K562 (cell line): ENCODE data around the gene IDH1. TPM values are rescaled to one million over a fixed set of nuclear protein-coding genes. Genes with fewer than 3 reads are reported as not detected.
A peak's percentile ranks its signal among the peaks of the same experiment; 100 is the strongest.

ENCODE experiments used
- AFF4 ChIP-seq: sonication (generic); formaldehyde crosslinking; IDR thresholded peaks from 2 replicates; pipeline ENCODE4 v1.8.0; 2023; ENCODE audit warnings: mild to moderate bottlenecking, missing genetic modification reagents
- CREM ChIP-seq: IDR thresholded peaks from 2 replicates; pipeline ENCODE4 v1.6.1; 2014; ENCODE audit warnings: antibody characterized with exemption, low read depth
- CTBP1 ChIP-seq: fragments of 450-650 bp; IDR thresholded peaks from 2 replicates; pipeline ENCODE4 v1.6.1; 2016; ENCODE audit warnings: borderline replicate concordance
- CTCF ChIP-seq, 3 experiments: IDR thresholded peaks in 2 of 3; conservative IDR thresholded peaks in 1 of 3; 2 replicates each; pipeline ENCODE4 v1.5.1; 2011 to 2012; ENCODE audit warnings: low read length in 3 of 3, mild to moderate bottlenecking in 3 of 3, control low read depth in 2 of 3, improper control_type of control experiment in 1 of 3, inconsistent platforms in 1 of 3, low read depth in 1 of 3, mixed read lengths in 1 of 3, moderate library complexity in 1 of 3; ENCODE audit not compliant: insufficient read depth in 2 of 3
- DEAF1 ChIP-seq: fragments of 450-650 bp; formaldehyde crosslinking; IDR thresholded peaks from 2 replicates; pipeline ENCODE4 v1.4.0; 2020; ENCODE audit warnings: mild to moderate bottlenecking, moderate library complexity
- FOXO4 ChIP-seq: fragments of 450-650 bp; formaldehyde crosslinking; IDR thresholded peaks from 2 replicates; pipeline ENCODE4 v1.4.0; 2020; ENCODE audit warnings: mild to moderate bottlenecking, moderate library complexity
- HES1 ChIP-seq: fragments of 450-650 bp; IDR thresholded peaks from 2 replicates; pipeline ENCODE4 v1.6.1; 2016; ENCODE audit warnings: low read depth, mild to moderate bottlenecking, moderate library complexity
- JUNB ChIP-seq: fragments of 450-650 bp; formaldehyde crosslinking; conservative IDR thresholded peaks from 2 replicates; pipeline ENCODE4 v1.4.0; 2020; ENCODE audit warnings: mild to moderate bottlenecking
- KDM1A ChIP-seq, 2 experiments: fragments of 450-650 bp; IDR thresholded peaks; 2 replicates each; pipeline ENCODE4 v1.6.1; 2016; ENCODE audit warnings: mild to moderate bottlenecking in 2 of 2
- L3MBTL2 ChIP-seq: fragments of 450-650 bp; IDR thresholded peaks from 2 replicates; pipeline ENCODE4 v1.6.1; 2016; ENCODE audit warnings: mild to moderate bottlenecking, moderate library complexity
- MYNN ChIP-seq, 2 experiments: sonication (generic); formaldehyde crosslinking in 1 of 2; IDR thresholded peaks; 2 replicates each; pipeline versions ENCODE4 v1.5.0 to v1.6.1; 2016 to 2020; ENCODE audit warnings: antibody characterized with exemption in 1 of 2, missing genetic modification reagents in 1 of 2
- NONO ChIP-seq, 2 experiments: fragments of 200-400 bp in 1 of 2; fragments of 450-650 bp in 1 of 2; formaldehyde crosslinking in 1 of 2; IDR thresholded peaks; 2 replicates each; pipeline ENCODE4 v1.6.1; 2017; ENCODE audit warnings: low read depth in 2 of 2, mild to moderate bottlenecking in 2 of 2, moderate library complexity in 2 of 2, low read length in 1 of 2
- RBM15 ChIP-seq: fragments of 200-400 bp; formaldehyde crosslinking; IDR thresholded peaks from 2 replicates; pipeline ENCODE4 v1.6.1; 2018; ENCODE audit warnings: mild to moderate bottlenecking, low read length, moderate library complexity; ENCODE audit not compliant: insufficient read depth
- SAFB2 ChIP-seq: fragments of 200-400 bp; formaldehyde crosslinking; IDR thresholded peaks from 2 replicates; pipeline ENCODE4 v1.6.1; 2018; ENCODE audit warnings: borderline replicate concordance, low read length, low read depth, moderate library complexity; ENCODE audit not compliant: severe bottlenecking
- TCF15 ChIP-seq: fragments of 250-450 bp; sonication (Bioruptor Pico); IDR thresholded peaks from 2 replicates; pipeline ENCODE4 v1.8.0; 2022; ENCODE audit warnings: moderate library complexity, mild to moderate bottlenecking, inconsistent platforms
- ZNF263 ChIP-seq: sonication (generic); formaldehyde crosslinking; IDR thresholded peaks from 2 replicates; pipeline ENCODE4 v1.8.0; 2022; ENCODE audit warnings: mild to moderate bottlenecking, missing genetic modification reagents, borderline replicate concordance
- polyA plus RNA-seq, 8 experiments: library from polyadenylated mRNA; depleted of rRNA in 4 of 8; stranded (reverse) in 5 of 8; unstranded in 3 of 8; fragments of >200 nt; fragmentation: Nextera tagmentation in 2 of 8; fragmentation: Illumina TruSeq in 1 of 8; extraction: Ambion mirVana in 2 of 8; extraction: Trizol in 1 of 8; gene quantifications; 2 replicates each; pipeline versions ENCODE4 v1.2.1 to v1.2.3, GENCODE V29; 2011 to 2014; ENCODE audit warnings: inconsistent platforms in 1 of 8, missing spikeins in 1 of 8
- total RNA-seq, 7 experiments: library from RNA; depleted of rRNA in 6 of 7; stranded (reverse); fragments of >200 nt in 6 of 7; fragmentation: Illumina TruSeq in 2 of 7; extraction: Trizol in 2 of 7; gene quantifications; 2 replicates each; pipeline versions ENCODE4 v1.2.1 to v1.2.3, GENCODE V29; 2011 to 2021; ENCODE audit warnings: low replicate concordance in 1 of 7

The IDH1 gene
- total and polyA plus RNA-seq, 9 of the 15 experiments (the other 6 are each of a cell fraction or from before 2014, with no cell fraction given), result 61.9 to 194 (median 101) TPM

- peak; percentile 18; the same call in 1 of the 2 replicates for TF ChIP-seq L3MBTL2
- no peak for TF ChIP-seq ZNF263
- no peak for TF ChIP-seq SAFB2
- TF ChIP-seq KDM1A (IDR thresholded peaks at IDR 0.05), result 0 out of 4 replicates have a peak, but pooled peaks of 1 of the 2 experiments have one; percentile 19
- 0 out of 2 replicates have a peak, but pooled peaks have one; percentile 36 for TF ChIP-seq MYNN (IDR thresholded peaks at IDR 0.05)
- no peak for TF ChIP-seq MYNN (CRISPR knock-in tag; IDR thresholded peaks at IDR 0.05)
- TF ChIP-seq DEAF1 (CRISPR knock-in tag), result no peak
- TF ChIP-seq CTCF (IDR thresholded peaks at IDR 0.05 in 2 of 3, conservative IDR thresholded peaks at IDR 0.05 in 1 of 3; ENCODE audit: insufficient read depth in 2 of 3, low read depth in 1 of 3, low read length in 3 of 3), result peak; percentile 59 to 66 (median 64)
- TF ChIP-seq CREM, result no peak
- TF ChIP-seq AFF4 (CRISPR knock-in tag), result no peak
- TF ChIP-seq TCF15 (CRISPR knock-in tag), result no peak
- TF ChIP-seq NONO (IDR thresholded peaks at IDR 0.05; ENCODE audit: low read depth in 2 of 2, low read length in 1 of 2), result 0 out of 4 replicates have a peak, but pooled peaks of 1 of the 2 experiments have one; percentile 15
- no peak for TF ChIP-seq FOXO4 (CRISPR knock-in tag)
- no peak for TF ChIP-seq RBM15
- TF ChIP-seq HES1, result no peak
- no peak for TF ChIP-seq JUNB (CRISPR knock-in tag)
- TF ChIP-seq CTBP1, result peak; percentile 46; the same call in 1 of the 2 replicates
Measured at GRCh38 chr2:208254871-208255556, at the start of gene IDH1 (continued).
